SK-N-MC (cell line): ENCODE results near the gene SOX8.

Experiments used
- EZH2 ChIP-seq: fragments of 200-600 bp; sonication (generic); IDR thresholded peaks from one replicate; pipeline ENCODE4 v1.6.1; 2017; ENCODE audit warnings: antibody characterized with exemption
- FOXP2 ChIP-seq: optimal IDR thresholded peaks from 2 replicates; pipeline ENCODE3; 2011; ENCODE audit warnings: mild to moderate bottlenecking, moderate library complexity; ENCODE audit not compliant: insufficient read depth; ENCODE audit errors: extremely low read length, control extremely low read depth
- POLR2AphosphoS5 ChIP-seq: IDR thresholded peaks from 2 replicates; pipeline ENCODE4 v1.6.1; 2012; ENCODE audit warnings: mild to moderate bottlenecking, low read depth, low read length, borderline replicate concordance

DNA sequence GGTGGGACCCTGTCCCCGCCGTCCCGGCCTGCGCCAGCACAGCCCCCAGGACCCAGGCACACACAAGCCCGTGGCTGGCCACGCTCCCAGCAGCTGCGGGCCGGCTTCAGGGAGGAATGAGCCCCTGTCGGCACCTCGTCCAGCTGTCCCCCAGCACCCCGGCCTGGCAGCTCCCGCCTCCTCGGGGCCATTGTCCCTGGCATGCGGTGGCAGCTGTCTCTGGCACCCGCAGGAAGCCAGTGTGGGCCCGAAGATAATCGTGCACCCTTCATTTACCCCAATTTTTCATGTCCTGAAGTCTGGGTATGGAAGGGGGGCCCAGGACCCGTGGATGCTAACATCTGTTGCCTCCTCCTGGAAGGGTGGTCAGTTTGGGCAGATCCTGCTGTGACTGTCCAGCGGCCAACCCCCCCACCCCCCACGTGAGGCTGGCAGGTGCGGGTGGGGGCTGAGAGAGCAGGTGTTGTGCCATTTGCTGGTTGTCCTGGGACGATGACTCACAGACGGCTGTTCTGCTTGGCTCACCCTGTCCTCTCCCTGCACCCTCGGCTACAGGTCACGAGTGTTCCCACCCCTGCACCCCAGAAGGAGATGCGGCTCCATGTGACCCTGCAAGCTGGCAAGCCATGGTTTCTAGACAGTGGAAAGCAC, 6.8 kb upstream of the SOX8 start:
- TF ChIP-seq POLR2AphosphoS5 (no peak), EZH2 (no peak), FOXP2 (no peak)
